Mesothelial cell of epicardium (in vitro differentiated cells): ENCODE results near the gene NBEA. TPM values are rescaled to one million over a fixed set of nuclear protein-coding genes. Genes with fewer than 3 reads are reported as not detected.

ENCODE experiments used
- DNase-seq, 2 experiments: peaks; one replicate each; pipeline ENCODE4 v3.0.0; 2021; ENCODE audit warnings: low spot score in 2 of 2; ENCODE audit not compliant: unreplicated experiment in 2 of 2
- H3K27ac Mint-ChIP-seq: 2 replicates; pipeline ENCODE4 v1.8.0; 2021; ENCODE audit warnings: mixed read lengths
- H3K27me3 Mint-ChIP-seq: 2 replicates; pipeline ENCODE4 v1.8.0; 2021; ENCODE audit warnings: low read depth, mixed read lengths
- H3K36me3 Mint-ChIP-seq: 2 replicates; pipeline ENCODE4 v1.8.0; 2021; ENCODE audit warnings: mixed read lengths
- H3K4me1 Mint-ChIP-seq: 2 replicates; pipeline ENCODE4 v1.8.0; 2021; ENCODE audit warnings: mixed read lengths
- H3K4me3 Mint-ChIP-seq: 2 replicates; pipeline ENCODE4 v1.8.0; 2021; ENCODE audit warnings: mild to moderate bottlenecking, moderate library complexity, mixed read lengths
- H3K9me3 Mint-ChIP-seq: 2 replicates; pipeline ENCODE4 v1.8.0; 2021; ENCODE audit warnings: mixed read lengths
- CTCF ChIP-seq: fragments of 200-600 bp; sonication (generic); IDR thresholded peaks from one replicate; pipeline ENCODE4 v1.5.0; 2021; ENCODE audit warnings: antibody characterized with exemption; ENCODE audit not compliant: unreplicated experiment
- total RNA-seq: library from RNA; stranded (reverse); gene quantifications from 3 replicates; pipeline ENCODE4 v1.2.1, GENCODE V29; 2021

NBEA gene
- total RNA-seq, 1 donor from 2014 or later: 32.8 TPM

- H3K36me3 Mint-ChIP-seq: peaks cover 9% of the 10 kb centered on the region
- DNase-seq: no peak
- no peaks in the 10 kb centered on the region for H3K9me3 Mint-ChIP-seq
- no peaks in the 10 kb centered on the region for H3K27me3 Mint-ChIP-seq
- H3K27ac Mint-ChIP-seq: peak overlapping the region; percentile 7
- H3K4me3 Mint-ChIP-seq: no peak overlapping the region
- H3K4me1 Mint-ChIP-seq: peaks cover 12% of the 10 kb centered on the region
- no peak for TF ChIP-seq CTCF
Observed at GRCh38 chr13:35160896-35161295, 218.8 kb downstream of the NBEA start.

GRCh38 chr13:35162420-35162819 lies 220.3 kb downstream of the NBEA start:
- H3K27ac Mint-ChIP-seq: no peak overlapping the region
- no peak for DNase-seq
- H3K9me3 Mint-ChIP-seq: no peaks in the 10 kb centered on the region
- H3K36me3 Mint-ChIP-seq: peaks cover 8% of the 10 kb centered on the region
- H3K4me1 Mint-ChIP-seq: peaks cover 4% of the 10 kb centered on the region
- no peak overlapping the region for H3K4me3 Mint-ChIP-seq
- no peak for TF ChIP-seq CTCF
- H3K27me3 Mint-ChIP-seq: no peaks in the 10 kb centered on the region

GRCh38 chr13:35163674-35164073 lies 221.6 kb downstream of the NBEA start:
- peaks cover 4% of the 10 kb centered on the region for H3K4me1 Mint-ChIP-seq
- TF ChIP-seq CTCF: no peak
- peaks cover 8% of the 10 kb centered on the region for H3K36me3 Mint-ChIP-seq
- H3K4me3 Mint-ChIP-seq: no peak overlapping the region
- no peaks in the 10 kb centered on the region for H3K27me3 Mint-ChIP-seq
- no peak overlapping the region for H3K27ac Mint-ChIP-seq
- no peaks in the 10 kb centered on the region for H3K9me3 Mint-ChIP-seq
- DNase-seq: no peak

GRCh38 chr13:35164324-35164932 lies 222.4 kb downstream of the NBEA start:
- Mint-ChIP-seq H3K9me3 (no peaks in the 10 kb centered on the region), H3K27me3 (no peaks in the 10 kb centered on the region), H3K27ac (no peak overlapping the region), H3K4me3 (no peak overlapping the region), H3K4me1 (peaks cover 4% of the 10 kb centered on the region), H3K36me3 (peaks cover 4% of the 10 kb centered on the region)
- no peak for DNase-seq
- peak; percentile 80 for TF ChIP-seq CTCF

GRCh38 chr13:35165205-35165604 lies 223.1 kb downstream of the NBEA start:
- no peak overlapping the region for H3K4me3 Mint-ChIP-seq
- no peaks in the 10 kb centered on the region for H3K36me3 Mint-ChIP-seq
- H3K9me3 Mint-ChIP-seq: no peaks in the 10 kb centered on the region
- peak overlapping the region; percentile 35 for H3K27ac Mint-ChIP-seq
- DNase-seq: no peak
- no peaks in the 10 kb centered on the region for H3K27me3 Mint-ChIP-seq
- peaks cover 4% of the 10 kb centered on the region for H3K4me1 Mint-ChIP-seq
- no peak for TF ChIP-seq CTCF

- H3K27me3 Mint-ChIP-seq: no peaks in the 10 kb centered on the region
- peaks cover 6% of the 10 kb centered on the region for H3K9me3 Mint-ChIP-seq
- peaks cover 17% of the 10 kb centered on the region for H3K36me3 Mint-ChIP-seq
- H3K4me1 Mint-ChIP-seq: peaks cover 10% of the 10 kb centered on the region
- peak overlapping the region; percentile 8 for H3K27ac Mint-ChIP-seq
- no peak overlapping the region for H3K4me3 Mint-ChIP-seq
- no peak for DNase-seq
- TF ChIP-seq CTCF: no peak
Observed at GRCh38 chr13:35179494-35179893, 237.4 kb downstream of the NBEA start.
